ENCODE results near the gene OAS3.

OAS3 gene

GRCh38 chr12:112937741-112938719 is at the start of gene OAS3:
Gene OAS3, plus strand, starts transcription at chr12:112938474. Its CDS starts 57 bp downstream, at chr12:112938531.
- Mint-ChIP-seq H3K27me3 (ENCODE audit: low read depth) (no peaks in the 10 kb centered on the region), H3K4me3 (peak within 1 kb of the TSS; percentile 85), H3K9me3 (no peaks in the 10 kb centered on the region), H3K36me3 (ENCODE audit: low read depth) (peaks cover 21% of the 10 kb centered on the region), H3K27ac (peak within 1 kb of the TSS; percentile 92), H3K4me1 (ENCODE audit: low read depth) (peaks cover 32% of the 10 kb centered on the region)
- DNase-seq (ENCODE audit: low spot score) = peak; percentile 65

- no peak for DNase-seq (ENCODE audit: low spot score)
- H3K36me3 Mint-ChIP-seq (ENCODE audit: low read depth) = no peaks in the 10 kb centered on the region
- no peaks in the 10 kb centered on the region for H3K4me1 Mint-ChIP-seq (ENCODE audit: low read depth)
- H3K4me3 Mint-ChIP-seq = no peak overlapping the region
- H3K9me3 Mint-ChIP-seq = no peaks in the 10 kb centered on the region
- H3K27ac Mint-ChIP-seq = no peak overlapping the region
- peaks cover 9% of the 10 kb centered on the region for H3K27me3 Mint-ChIP-seq (ENCODE audit: low read depth)
Observed at GRCh38 chr12:112891093-112892024, 46.9 kb upstream of the OAS3 start.

DNA sequence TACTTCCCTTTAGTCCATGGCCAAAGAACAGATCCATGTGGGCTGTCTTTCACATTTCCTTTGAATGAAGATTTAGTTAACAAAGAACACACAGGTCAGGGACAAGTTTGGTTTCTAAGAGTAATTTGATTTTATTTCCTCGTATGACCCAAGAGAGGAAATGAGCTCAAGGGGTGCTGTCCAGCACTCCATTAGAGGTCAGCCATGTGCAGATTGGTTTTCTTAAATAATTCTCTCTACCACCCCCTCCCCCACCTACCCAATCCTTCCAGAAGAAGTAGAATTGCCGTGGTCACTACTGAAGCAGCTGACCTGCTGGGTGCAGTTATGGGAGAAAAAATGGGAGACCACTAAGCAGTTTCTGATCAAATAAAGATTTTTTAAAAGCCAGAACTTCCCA is 45.4 kb upstream of the OAS3 start:
- Mint-ChIP-seq H3K9me3 (no peaks in the 10 kb centered on the region), H3K36me3 (ENCODE audit: low read depth) (no peaks in the 10 kb centered on the region), H3K4me1 (ENCODE audit: low read depth) (no peaks in the 10 kb centered on the region), H3K27ac (no peak overlapping the region), H3K4me3 (no peak overlapping the region), H3K27me3 (ENCODE audit: low read depth) (peaks cover 7% of the 10 kb centered on the region)
- no peak for DNase-seq (ENCODE audit: low spot score)

DNA sequence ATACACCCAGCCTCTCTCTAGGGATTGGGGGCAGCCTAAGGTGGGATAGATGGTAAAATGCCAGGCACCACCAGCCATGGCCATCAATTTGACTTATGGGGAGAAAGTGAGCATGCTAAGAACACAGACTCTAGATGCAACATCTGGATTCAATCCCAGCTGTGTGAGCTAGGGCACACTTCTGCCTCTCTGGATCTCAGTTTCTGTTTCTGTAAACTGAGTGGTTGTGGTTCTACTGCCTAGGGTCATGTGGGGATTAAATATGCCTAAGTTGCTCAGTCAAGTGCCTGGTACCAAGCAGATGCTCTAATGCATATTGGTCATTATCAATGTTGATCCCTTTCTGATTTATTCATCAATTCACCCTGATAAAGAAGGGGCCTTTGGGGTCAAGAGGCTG is 44.1 kb upstream of the OAS3 start:
- DNase-seq (ENCODE audit: low spot score) = no peak
- Mint-ChIP-seq H3K27me3 (ENCODE audit: low read depth) (peaks cover 11% of the 10 kb centered on the region), H3K36me3 (ENCODE audit: low read depth) (no peaks in the 10 kb centered on the region), H3K27ac (no peak overlapping the region), H3K4me3 (no peak overlapping the region), H3K4me1 (ENCODE audit: low read depth) (no peaks in the 10 kb centered on the region), H3K9me3 (no peaks in the 10 kb centered on the region)

DNA sequence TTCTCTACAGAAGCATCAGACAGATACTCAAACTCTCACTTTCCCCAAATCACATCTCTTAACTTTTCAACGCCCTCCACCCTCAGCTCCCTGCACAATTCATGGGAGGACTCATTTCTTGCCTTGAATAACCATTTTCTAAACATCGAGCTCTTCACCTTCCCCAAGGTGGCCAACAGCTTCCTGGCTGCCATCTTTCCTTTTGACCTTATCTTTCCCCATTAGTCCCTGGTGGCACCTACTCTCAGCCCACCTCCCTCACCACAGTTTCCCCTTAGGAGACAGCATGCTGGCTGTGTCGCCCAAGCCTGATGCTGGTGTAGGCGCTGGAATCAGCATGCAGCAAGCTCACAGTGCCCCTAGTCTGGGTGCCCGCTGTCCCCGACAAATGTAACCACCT is 39.9 kb upstream of the OAS3 start:
- Mint-ChIP-seq H3K4me3 (no peak overlapping the region), H3K27me3 (ENCODE audit: low read depth) (peaks cover 9% of the 10 kb centered on the region), H3K4me1 (ENCODE audit: low read depth) (peaks cover 9% of the 10 kb centered on the region), H3K27ac (no peak overlapping the region), H3K9me3 (no peaks in the 10 kb centered on the region), H3K36me3 (ENCODE audit: low read depth) (no peaks in the 10 kb centered on the region)
- DNase-seq (ENCODE audit: low spot score) = no peak

- H3K9me3 Mint-ChIP-seq = no peaks in the 10 kb centered on the region
- H3K27me3 Mint-ChIP-seq (ENCODE audit: low read depth) = peaks cover 9% of the 10 kb centered on the region
- peak; percentile 24 for DNase-seq (ENCODE audit: low spot score)
- no peak overlapping the region for H3K27ac Mint-ChIP-seq
- no peaks in the 10 kb centered on the region for H3K36me3 Mint-ChIP-seq (ENCODE audit: low read depth)
- no peak overlapping the region for H3K4me3 Mint-ChIP-seq
- peaks cover 22% of the 10 kb centered on the region for H3K4me1 Mint-ChIP-seq (ENCODE audit: low read depth)
Observed at GRCh38 chr12:112900298-112901145, 37.8 kb upstream of the OAS3 start.

GRCh38 chr12:112901271-112901670 is 37.0 kb upstream of the OAS3 start:
- Mint-ChIP-seq H3K27me3 (ENCODE audit: low read depth) (peaks cover 7% of the 10 kb centered on the region), H3K4me1 (ENCODE audit: low read depth) (peaks cover 25% of the 10 kb centered on the region), H3K27ac (no peak overlapping the region), H3K4me3 (no peak overlapping the region), H3K36me3 (ENCODE audit: low read depth) (no peaks in the 10 kb centered on the region), H3K9me3 (no peaks in the 10 kb centered on the region)
- DNase-seq (ENCODE audit: low spot score) = no peak

- Mint-ChIP-seq H3K4me1 (ENCODE audit: low read depth) (peaks cover 55% of the 10 kb centered on the region), H3K4me3 (no peak overlapping the region), H3K27ac (peak overlapping the region; percentile 17), H3K9me3 (no peaks in the 10 kb centered on the region), H3K36me3 (ENCODE audit: low read depth) (peaks cover 17% of the 10 kb centered on the region), H3K27me3 (ENCODE audit: low read depth) (no peaks in the 10 kb centered on the region)
- no peak for DNase-seq (ENCODE audit: low spot score)
Observed at GRCh38 chr12:112904571-112904970, 33.7 kb upstream of the OAS3 start.

DNA sequence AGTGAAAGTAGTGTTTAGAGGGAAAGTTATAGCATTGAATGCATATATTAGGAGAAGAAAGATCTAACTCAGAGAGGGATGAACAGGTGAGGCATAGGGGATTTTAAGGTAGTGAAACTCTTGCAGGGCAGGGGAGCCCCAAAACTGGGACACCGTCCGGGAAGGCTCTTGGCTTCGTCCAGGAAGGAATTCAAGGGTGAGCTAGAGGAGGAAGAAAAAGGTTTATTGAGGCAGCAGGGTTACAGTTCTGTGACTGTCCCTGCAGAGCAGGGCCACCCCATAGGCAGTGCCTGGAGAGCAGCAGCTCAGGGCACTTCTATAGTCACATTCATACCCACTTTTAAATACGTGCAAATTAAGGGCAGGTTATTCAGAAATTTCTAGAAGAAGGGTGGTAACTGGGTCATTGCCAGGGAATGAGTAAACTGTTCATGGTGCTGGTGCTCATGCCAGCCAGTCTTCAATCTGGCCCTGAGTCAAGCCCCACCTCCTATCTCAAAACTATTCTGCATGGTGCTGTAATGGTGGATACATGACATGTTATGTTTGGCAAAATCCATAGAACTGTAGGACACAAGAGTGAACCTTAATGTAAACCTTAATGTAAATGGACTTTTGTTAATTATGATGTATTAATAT is 32.7 kb upstream of the OAS3 start:
- peaks cover 63% of the 10 kb centered on the region for H3K4me1 Mint-ChIP-seq (ENCODE audit: low read depth)
- peak overlapping the region; percentile 76 for H3K27ac Mint-ChIP-seq
- H3K27me3 Mint-ChIP-seq (ENCODE audit: low read depth) = no peaks in the 10 kb centered on the region
- no peak for DNase-seq (ENCODE audit: low spot score)
- peak overlapping the region; percentile 41 for H3K4me3 Mint-ChIP-seq
- peaks cover 27% of the 10 kb centered on the region for H3K36me3 Mint-ChIP-seq (ENCODE audit: low read depth)
- no peaks in the 10 kb centered on the region for H3K9me3 Mint-ChIP-seq

- DNase-seq (ENCODE audit: low spot score) = peak; percentile 40
Observed at GRCh38 chr12:112906712-112907414, 31.4 kb upstream of the OAS3 start, which contains the start of gene OAS1. Gene OAS1, plus strand, starts transcription at chr12:112906962. Its CDS starts 78 bp downstream, at chr12:112907040.

GRCh38 chr12:112907415-112908157 is 30.7 kb upstream of the OAS3 start:
- peak overlapping the region; percentile 93 for H3K27ac Mint-ChIP-seq
- H3K4me3 Mint-ChIP-seq = peak overlapping the region; percentile 97
- peaks cover 11% of the 10 kb centered on the region for H3K9me3 Mint-ChIP-seq
- H3K27me3 Mint-ChIP-seq (ENCODE audit: low read depth) = no peaks in the 10 kb centered on the region
- peaks cover 47% of the 10 kb centered on the region for H3K36me3 Mint-ChIP-seq (ENCODE audit: low read depth)
- peaks cover 60% of the 10 kb centered on the region for H3K4me1 Mint-ChIP-seq (ENCODE audit: low read depth)
- DNase-seq (ENCODE audit: low spot score) = no peak

More at GRCh38 chr12:112906712-112907414, 31.4 kb upstream of the OAS3 start, which contains the start of gene OAS1:
- H3K36me3 Mint-ChIP-seq (ENCODE audit: low read depth) = peaks cover 39% of the 10 kb centered on the region
- peak within 1 kb of the TSS; percentile 97 for H3K4me3 Mint-ChIP-seq
- peaks cover 7% of the 10 kb centered on the region for H3K9me3 Mint-ChIP-seq
- H3K27ac Mint-ChIP-seq = peak within 1 kb of the TSS; percentile 93
- H3K4me1 Mint-ChIP-seq (ENCODE audit: low read depth) = peaks cover 64% of the 10 kb centered on the region
- no peaks in the 10 kb centered on the region for H3K27me3 Mint-ChIP-seq (ENCODE audit: low read depth)

GRCh38 chr12:112908548-112908947 is 29.7 kb upstream of the OAS3 start:
- H3K4me1 Mint-ChIP-seq (ENCODE audit: low read depth) = peaks cover 54% of the 10 kb centered on the region
- no peak for DNase-seq (ENCODE audit: low spot score)
- H3K9me3 Mint-ChIP-seq = peaks cover 21% of the 10 kb centered on the region
- H3K36me3 Mint-ChIP-seq (ENCODE audit: low read depth) = peaks cover 56% of the 10 kb centered on the region
- H3K27me3 Mint-ChIP-seq (ENCODE audit: low read depth) = no peaks in the 10 kb centered on the region
- H3K27ac Mint-ChIP-seq = peak overlapping the region; percentile 93
- peak overlapping the region; percentile 97 for H3K4me3 Mint-ChIP-seq
